Measurements from ENCODE around the gene ARL6.

GRCh38 chr3:97765336-97765735 lies 778 bp downstream of the ARL6 start:
- TF ChIP-seq SUZ12 (IDR thresholded peaks at IDR 0.05; ENCODE audit: extremely low read depth, insufficient read depth, insufficient read length) (no peak), ZNF274 (IDR thresholded peaks at IDR 0.05; ENCODE audit: low read depth, low read length) (no peak), YY1 (IDR thresholded peaks at IDR 0.05; ENCODE audit: insufficient read depth, insufficient read length) (no peak)
